H9 (cell line): ENCODE data around the gene CLMN. TPM values are rescaled to one million over a fixed set of nuclear protein-coding genes. Genes with fewer than 3 reads are reported as not detected.

Source experiments
- DNase-seq: peaks from one replicate; pipeline ENCODE4 v3.0.0-alpha.2; 2017
- H2AFZ ChIP-seq: one replicate; pipeline ENCODE4 v1.6.1; 2013; ENCODE audit warnings: mild to moderate bottlenecking, low read length, control low read depth, moderate library complexity
- H2AK5ac ChIP-seq: 2 replicates; pipeline ENCODE4 v1.6.1; 2013; ENCODE audit warnings: low read length, control low read depth, mixed read lengths; ENCODE audit not compliant: insufficient read length
- H2BK120ac ChIP-seq: one replicate; pipeline ENCODE4 v1.6.1; 2013; ENCODE audit warnings: low read depth, mild to moderate bottlenecking, low read length, control low read depth, inconsistent platforms; ENCODE audit not compliant: poor library complexity, severe bottlenecking
- H2BK12ac ChIP-seq: 2 replicates; pipeline ENCODE4 v1.6.1; 2013; ENCODE audit warnings: low read length, control low read depth, mixed read lengths, low read depth; ENCODE audit not compliant: insufficient read length
- H2BK15ac ChIP-seq: 2 replicates; pipeline ENCODE4 v1.6.1; 2013; ENCODE audit warnings: low read depth, low read length, control low read depth
- H2BK20ac ChIP-seq: one replicate; pipeline ENCODE4 v1.6.1; 2013; ENCODE audit warnings: low read depth, mild to moderate bottlenecking, low read length, control low read depth, inconsistent platforms; ENCODE audit not compliant: poor library complexity, severe bottlenecking
- H2BK5ac ChIP-seq: 2 replicates; pipeline ENCODE4 v1.6.1; 2013; ENCODE audit warnings: low read length, control low read depth, mixed read lengths; ENCODE audit not compliant: insufficient read length
- H3K14ac ChIP-seq: 2 replicates; pipeline ENCODE4 v1.6.1; 2013; ENCODE audit warnings: low read length, control low read depth; ENCODE audit not compliant: insufficient read depth
- H3K18ac ChIP-seq: 2 replicates; pipeline ENCODE4 v1.6.1; 2013; ENCODE audit warnings: low read depth, mild to moderate bottlenecking, mixed read lengths, low read length, control low read depth; ENCODE audit not compliant: insufficient read length
- H3K23ac ChIP-seq: 2 replicates; pipeline ENCODE4 v1.6.1; 2013; ENCODE audit warnings: low read length, control low read depth, mixed read lengths, low read depth; ENCODE audit not compliant: insufficient read length
- H3K23me2 ChIP-seq: 2 replicates; pipeline ENCODE4 v1.6.1; 2013; ENCODE audit warnings: low read depth, mild to moderate bottlenecking, mixed read lengths, low read length, control low read depth; ENCODE audit not compliant: insufficient read length, poor library complexity, severe bottlenecking
- H3K27ac ChIP-seq: 2 replicates; pipeline ENCODE4 v1.5.1; 2013; ENCODE audit warnings: low read length, control low read depth, mixed read lengths, low read depth; ENCODE audit not compliant: insufficient read length
- H3K27me3 ChIP-seq: 2 replicates; pipeline ENCODE4 v1.6.1; 2013; ENCODE audit warnings: low read length, control low read depth, inconsistent platforms; ENCODE audit not compliant: insufficient read depth
- H3K4ac ChIP-seq: 2 replicates; pipeline ENCODE4 v1.6.1; 2013; ENCODE audit warnings: low read depth, mild to moderate bottlenecking, control low read depth, inconsistent platforms, low read length, moderate library complexity
- H3K4me1 ChIP-seq: 2 replicates; pipeline ENCODE4 v1.6.1; 2013; ENCODE audit warnings: low read length, control low read depth, inconsistent platforms; ENCODE audit not compliant: insufficient read depth
- H3K4me2 ChIP-seq: 2 replicates; pipeline ENCODE4 v1.6.1; 2013; ENCODE audit warnings: low read length, control low read depth, mixed read lengths; ENCODE audit not compliant: insufficient read length, insufficient read depth
- H3K56ac ChIP-seq: 2 replicates; pipeline ENCODE4 v1.6.1; 2013; ENCODE audit warnings: low read depth, mild to moderate bottlenecking, mixed read lengths, low read length, control low read depth; ENCODE audit not compliant: insufficient read length
- H3K79me1 ChIP-seq: 2 replicates; pipeline ENCODE4 v1.6.1; 2013; ENCODE audit warnings: low read depth, mild to moderate bottlenecking, moderate library complexity, low read length, control low read depth, inconsistent platforms; ENCODE audit not compliant: insufficient read depth, poor library complexity, severe bottlenecking
- H3K79me2 ChIP-seq: 2 replicates; pipeline ENCODE4 v1.6.1; 2013; ENCODE audit warnings: low read length, control low read depth, inconsistent platforms; ENCODE audit not compliant: insufficient read depth
- H3K9ac ChIP-seq: 2 replicates; pipeline ENCODE4 v1.6.1; 2013; ENCODE audit warnings: low read length, control low read depth, mixed read lengths; ENCODE audit not compliant: insufficient read length; ENCODE audit errors: extremely low read depth
- H3K9me3 ChIP-seq: one replicate; pipeline ENCODE4 v1.6.1; 2013; ENCODE audit warnings: low read depth, low read length, inconsistent platforms; ENCODE audit not compliant: control insufficient read depth
- H3T11ph ChIP-seq: one replicate; pipeline ENCODE4 v1.6.1; 2013; ENCODE audit warnings: mild to moderate bottlenecking, low read length, control low read depth, inconsistent platforms
- H4K20me1 ChIP-seq: one replicate; pipeline ENCODE4 v1.6.1; 2013; ENCODE audit not compliant: control insufficient read depth, insufficient read length, insufficient read depth
- H4K5ac ChIP-seq: 2 replicates; pipeline ENCODE4 v1.6.1; 2013; ENCODE audit warnings: low read depth, mild to moderate bottlenecking, mixed read lengths, low read length, control low read depth; ENCODE audit not compliant: insufficient read length
- H4K8ac ChIP-seq: replicated peaks from 2 replicates; pipeline ENCODE4 v1.6.1; 2013; ENCODE audit warnings: low read length, control low read depth, mixed read lengths, low read depth; ENCODE audit not compliant: insufficient read length
- H4K91ac ChIP-seq: 2 replicates; pipeline ENCODE4 v1.6.1; 2013; ENCODE audit warnings: low read depth, mild to moderate bottlenecking, moderate library complexity, mixed read lengths, low read length, control low read depth; ENCODE audit not compliant: insufficient read length
- H3K27ac Mint-ChIP-seq, 3 experiments: 2 replicates in 2 of 3; 3 replicates in 1 of 3; pipeline ENCODE4 v1.8.0; 2020 to 2021; ENCODE audit warnings: mixed read lengths in 3 of 3, mild to moderate bottlenecking in 1 of 3, moderate library complexity in 1 of 3
- H3K27me3 Mint-ChIP-seq: 2 replicates; pipeline ENCODE4 v1.8.0; 2021; ENCODE audit warnings: low read depth, mild to moderate bottlenecking, moderate library complexity, mixed read lengths
- H3K36me3 Mint-ChIP-seq, 3 experiments: 2 replicates in 2 of 3; 3 replicates in 1 of 3; pipeline ENCODE4 v1.8.0; 2020 to 2021; ENCODE audit warnings: low read depth in 3 of 3, mixed read lengths in 3 of 3; ENCODE audit not compliant: insufficient read depth in 1 of 3
- H3K4me1 Mint-ChIP-seq, 2 experiments: 2 replicates each; pipeline ENCODE4 v1.8.0; 2020; ENCODE audit warnings: mixed read lengths in 2 of 2
- H3K4me3 Mint-ChIP-seq, 2 experiments: 2 replicates in 1 of 2; 3 replicates in 1 of 2; pipeline ENCODE4 v1.8.0; 2020 to 2021; ENCODE audit warnings: mild to moderate bottlenecking in 2 of 2, mixed read lengths in 2 of 2, moderate library complexity in 1 of 2
- H3K9me3 Mint-ChIP-seq, 2 experiments: 2 replicates in 1 of 2; 3 replicates in 1 of 2; pipeline ENCODE4 v1.8.0; 2020; ENCODE audit warnings: mild to moderate bottlenecking in 2 of 2, mixed read lengths in 2 of 2, moderate library complexity in 1 of 2
- WGBS: extraction: QIAGEN DNeasy Blood & Tissue Kit; methylation state at CpG from one replicate; pipeline ENCODE4 v1.1.7; 2013; ENCODE audit warnings: missing lambda C conversion rate, low lambda C conversion rate, mixed read lengths; ENCODE audit not compliant: insufficient read length; ENCODE audit errors: extremely low coverage; 5-methylcytosine and 5-hydroxymethylcytosine counted together
- total RNA-seq: library from RNA; stranded (reverse); gene quantifications from 2 replicates; pipeline ENCODE4 v1.2.1, GENCODE V29; 2021
- TF ChIP-seq, protein P1 (sequence below): fragments of 200-600 bp; sonication (generic); conservative IDR thresholded peaks from 3 replicates; pipeline ENCODE4 v1.8.0; 2021; ENCODE audit warnings: antibody characterized with exemption, mild to moderate bottlenecking

CLMN gene
- total RNA-seq, 1 experiment from 2014 or later, result 7.6 TPM

- no peaks in the 10 kb centered on the region; a peak in 1 of 7 replicates for H3K36me3 Mint-ChIP-seq
- Histone ChIP-seq H3K23ac (no peak overlapping the region), H2BK20ac (no peak overlapping the region), H3K23me2 (no peaks in the 10 kb centered on the region), H2AFZ (no peak overlapping the region), H3K79me2 (no peaks in the 10 kb centered on the region), H3T11ph (no peak overlapping the region), H3K4ac (no peak overlapping the region), H3K9me3 (no peaks in the 10 kb centered on the region), H4K5ac (no peak overlapping the region), H4K8ac (no peak overlapping the region), H3K27me3 (no peaks in the 10 kb centered on the region), H2BK120ac (no peak overlapping the region), H3K18ac (no peak overlapping the region), H4K20me1 (no peaks in the 10 kb centered on the region), H2BK15ac (no peak overlapping the region), H2AK5ac (no peak overlapping the region), H3K27ac (no peak overlapping the region), H2BK5ac (no peak overlapping the region), H3K56ac (no peak overlapping the region), H3K4me1 (peaks cover 9% of the 10 kb centered on the region; the same call in 1 of the 2 replicates), H4K91ac (no peak overlapping the region), H3K9ac (no peak overlapping the region), H2BK12ac (no peak overlapping the region), H3K79me1 (no peaks in the 10 kb centered on the region), H3K4me2 (no peak overlapping the region), H3K14ac (no peak overlapping the region)
- no peaks in the 10 kb centered on the region for H3K27me3 Mint-ChIP-seq
- no peaks in the 10 kb centered on the region; a peak in 1 of 5 replicates for H3K9me3 Mint-ChIP-seq
- no peak for DNase-seq
- no CpG with 5 or more reads among the region's 6 CpGs for whole genome bisulfite sequencing
- TF ChIP-seq, protein P1, sequence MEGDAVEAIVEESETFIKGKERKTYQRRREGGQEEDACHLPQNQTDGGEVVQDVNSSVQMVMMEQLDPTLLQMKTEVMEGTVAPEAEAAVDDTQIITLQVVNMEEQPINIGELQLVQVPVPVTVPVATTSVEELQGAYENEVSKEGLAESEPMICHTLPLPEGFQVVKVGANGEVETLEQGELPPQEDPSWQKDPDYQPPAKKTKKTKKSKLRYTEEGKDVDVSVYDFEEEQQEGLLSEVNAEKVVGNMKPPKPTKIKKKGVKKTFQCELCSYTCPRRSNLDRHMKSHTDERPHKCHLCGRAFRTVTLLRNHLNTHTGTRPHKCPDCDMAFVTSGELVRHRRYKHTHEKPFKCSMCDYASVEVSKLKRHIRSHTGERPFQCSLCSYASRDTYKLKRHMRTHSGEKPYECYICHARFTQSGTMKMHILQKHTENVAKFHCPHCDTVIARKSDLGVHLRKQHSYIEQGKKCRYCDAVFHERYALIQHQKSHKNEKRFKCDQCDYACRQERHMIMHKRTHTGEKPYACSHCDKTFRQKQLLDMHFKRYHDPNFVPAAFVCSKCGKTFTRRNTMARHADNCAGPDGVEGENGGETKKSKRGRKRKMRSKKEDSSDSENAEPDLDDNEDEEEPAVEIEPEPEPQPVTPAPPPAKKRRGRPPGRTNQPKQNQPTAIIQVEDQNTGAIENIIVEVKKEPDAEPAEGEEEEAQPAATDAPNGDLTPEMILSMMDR, result no peak
- H3K27ac Mint-ChIP-seq, result no peak overlapping the region
- no peak overlapping the region for H3K4me3 Mint-ChIP-seq
- peaks cover 37 to 51% of the 10 kb centered on the region in 2 experiments for H3K4me1 Mint-ChIP-seq
These were observed 124.7 kb downstream of the CLMN start for GRCh38 chr14:95195031-95195430.
